ENCODE results near the gene OMP. TPM values are rescaled to one million over a fixed set of nuclear protein-coding genes. Genes with fewer than 3 reads are reported as not detected.

OMP gene
- total and polyA plus RNA-seq, 2 of the 13 experiments (the other 11 are each of a cell fraction or from before 2014, with no cell fraction given), result not detected

DNA sequence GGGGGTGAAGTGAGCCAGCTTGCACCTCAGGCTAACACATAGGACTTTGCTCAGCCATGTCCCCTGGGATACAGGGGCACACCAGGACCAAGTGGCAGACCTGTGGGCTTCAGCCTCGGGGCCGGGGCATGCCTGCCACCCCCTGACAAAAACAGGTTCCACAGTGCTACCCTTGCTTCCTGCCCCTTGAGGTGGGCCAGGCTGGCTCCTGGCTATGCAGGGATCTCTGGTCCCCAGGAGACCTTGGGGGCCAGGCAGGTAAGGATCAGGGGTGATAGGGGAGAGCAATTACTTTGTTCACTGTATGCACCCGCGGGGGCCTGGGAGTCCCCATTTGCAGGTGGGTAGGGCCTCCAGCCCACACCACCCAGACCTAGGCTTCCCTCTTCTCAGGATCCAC is 23.1 kb downstream of the OMP start (continued):
- TF ChIP-seq, protein P1, sequence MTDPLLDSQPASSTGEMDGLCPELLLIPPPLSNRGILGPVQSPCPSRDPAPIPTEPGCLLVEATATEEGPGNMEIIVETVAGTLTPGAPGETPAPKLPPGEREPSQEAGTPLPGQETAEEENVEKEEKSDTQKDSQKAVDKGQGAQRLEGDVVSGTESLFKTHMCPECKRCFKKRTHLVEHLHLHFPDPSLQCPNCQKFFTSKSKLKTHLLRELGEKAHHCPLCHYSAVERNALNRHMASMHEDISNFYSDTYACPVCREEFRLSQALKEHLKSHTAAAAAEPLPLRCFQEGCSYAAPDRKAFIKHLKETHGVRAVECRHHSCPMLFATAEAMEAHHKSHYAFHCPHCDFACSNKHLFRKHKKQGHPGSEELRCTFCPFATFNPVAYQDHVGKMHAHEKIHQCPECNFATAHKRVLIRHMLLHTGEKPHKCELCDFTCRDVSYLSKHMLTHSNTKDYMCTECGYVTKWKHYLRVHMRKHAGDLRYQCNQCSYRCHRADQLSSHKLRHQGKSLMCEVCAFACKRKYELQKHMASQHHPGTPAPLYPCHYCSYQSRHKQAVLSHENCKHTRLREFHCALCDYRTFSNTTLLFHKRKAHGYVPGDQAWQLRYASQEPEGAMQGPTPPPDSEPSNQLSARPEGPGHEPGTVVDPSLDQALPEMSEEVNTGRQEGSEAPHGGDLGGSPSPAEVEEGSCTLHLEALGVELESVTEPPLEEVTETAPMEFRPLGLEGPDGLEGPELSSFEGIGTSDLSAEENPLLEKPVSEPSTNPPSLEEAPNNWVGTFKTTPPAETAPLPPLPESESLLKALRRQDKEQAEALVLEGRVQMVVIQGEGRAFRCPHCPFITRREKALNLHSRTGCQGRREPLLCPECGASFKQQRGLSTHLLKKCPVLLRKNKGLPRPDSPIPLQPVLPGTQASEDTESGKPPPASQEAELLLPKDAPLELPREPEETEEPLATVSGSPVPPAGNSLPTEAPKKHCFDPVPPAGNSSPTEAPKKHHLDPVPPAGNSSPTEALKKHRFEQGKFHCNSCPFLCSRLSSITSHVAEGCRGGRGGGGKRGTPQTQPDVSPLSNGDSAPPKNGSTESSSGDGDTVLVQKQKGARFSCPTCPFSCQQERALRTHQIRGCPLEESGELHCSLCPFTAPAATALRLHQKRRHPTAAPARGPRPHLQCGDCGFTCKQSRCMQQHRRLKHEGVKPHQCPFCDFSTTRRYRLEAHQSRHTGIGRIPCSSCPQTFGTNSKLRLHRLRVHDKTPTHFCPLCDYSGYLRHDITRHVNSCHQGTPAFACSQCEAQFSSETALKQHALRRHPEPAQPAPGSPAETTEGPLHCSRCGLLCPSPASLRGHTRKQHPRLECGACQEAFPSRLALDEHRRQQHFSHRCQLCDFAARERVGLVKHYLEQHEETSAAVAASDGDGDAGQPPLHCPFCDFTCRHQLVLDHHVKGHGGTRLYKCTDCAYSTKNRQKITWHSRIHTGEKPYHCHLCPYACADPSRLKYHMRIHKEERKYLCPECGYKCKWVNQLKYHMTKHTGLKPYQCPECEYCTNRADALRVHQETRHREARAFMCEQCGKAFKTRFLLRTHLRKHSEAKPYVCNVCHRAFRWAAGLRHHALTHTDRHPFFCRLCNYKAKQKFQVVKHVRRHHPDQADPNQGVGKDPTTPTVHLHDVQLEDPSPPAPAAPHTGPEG (CRISPR knock-in tag; IDR thresholded peaks at IDR 0.05), result no peak
- TF ChIP-seq, protein P2, sequence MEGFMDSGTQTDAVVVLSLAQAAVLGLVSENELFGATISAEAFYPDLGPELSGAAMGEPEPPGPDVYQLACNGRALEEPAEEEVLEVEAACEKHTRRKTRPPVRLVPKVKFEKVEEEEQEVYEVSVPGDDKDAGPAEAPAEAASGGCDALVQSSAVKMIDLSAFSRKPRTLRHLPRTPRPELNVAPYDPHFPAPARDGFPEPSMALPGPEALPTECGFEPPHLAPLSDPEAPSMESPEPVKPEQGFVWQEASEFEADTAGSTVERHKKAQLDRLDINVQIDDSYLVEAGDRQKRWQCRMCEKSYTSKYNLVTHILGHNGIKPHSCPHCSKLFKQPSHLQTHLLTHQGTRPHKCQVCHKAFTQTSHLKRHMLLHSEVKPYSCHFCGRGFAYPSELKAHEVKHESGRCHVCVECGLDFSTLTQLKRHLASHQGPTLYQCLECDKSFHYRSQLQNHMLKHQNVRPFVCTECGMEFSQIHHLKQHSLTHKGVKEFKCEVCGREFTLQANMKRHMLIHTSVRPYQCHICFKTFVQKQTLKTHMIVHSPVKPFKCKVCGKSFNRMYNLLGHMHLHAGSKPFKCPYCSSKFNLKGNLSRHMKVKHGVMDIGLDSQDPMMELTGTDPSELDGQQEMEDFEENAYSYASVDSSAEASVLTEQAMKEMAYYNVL (CRISPR knock-in tag; IDR thresholded peaks at IDR 0.05; ENCODE audit: borderline replicate concordance), result no peak
- TF ChIP-seq ZNF180 (CRISPR knock-in tag; IDR thresholded peaks at IDR 0.05; ENCODE audit: borderline replicate concordance, low read depth), result no peak
- TF ChIP-seq IKZF4 (CRISPR knock-in tag; IDR thresholded peaks at IDR 0.05; ENCODE audit: borderline replicate concordance, low read depth, not compliant biosample characterization), result no peak
- TF ChIP-seq TP53 (CRISPR knock-in tag; conservative IDR thresholded peaks at IDR 0.05), result no peak
- TF ChIP-seq HNRNPUL1 (IDR thresholded peaks at IDR 0.05; ENCODE audit: low read depth, low read length), result no peak
- no peak for TF ChIP-seq ZFP1 (CRISPR knock-in tag; IDR thresholded peaks at IDR 0.05)

All from HepG2 (cell line).